ENCODE measurements around the gene FLNC. TPM values are rescaled to one million over a fixed set of nuclear protein-coding genes. Genes with fewer than 3 reads are reported as not detected.

FLNC gene
- total and polyA plus RNA-seq, 2 of the 4 experiments (the other 2 are of a cell fraction), result 116 to 154 TPM

DNA sequence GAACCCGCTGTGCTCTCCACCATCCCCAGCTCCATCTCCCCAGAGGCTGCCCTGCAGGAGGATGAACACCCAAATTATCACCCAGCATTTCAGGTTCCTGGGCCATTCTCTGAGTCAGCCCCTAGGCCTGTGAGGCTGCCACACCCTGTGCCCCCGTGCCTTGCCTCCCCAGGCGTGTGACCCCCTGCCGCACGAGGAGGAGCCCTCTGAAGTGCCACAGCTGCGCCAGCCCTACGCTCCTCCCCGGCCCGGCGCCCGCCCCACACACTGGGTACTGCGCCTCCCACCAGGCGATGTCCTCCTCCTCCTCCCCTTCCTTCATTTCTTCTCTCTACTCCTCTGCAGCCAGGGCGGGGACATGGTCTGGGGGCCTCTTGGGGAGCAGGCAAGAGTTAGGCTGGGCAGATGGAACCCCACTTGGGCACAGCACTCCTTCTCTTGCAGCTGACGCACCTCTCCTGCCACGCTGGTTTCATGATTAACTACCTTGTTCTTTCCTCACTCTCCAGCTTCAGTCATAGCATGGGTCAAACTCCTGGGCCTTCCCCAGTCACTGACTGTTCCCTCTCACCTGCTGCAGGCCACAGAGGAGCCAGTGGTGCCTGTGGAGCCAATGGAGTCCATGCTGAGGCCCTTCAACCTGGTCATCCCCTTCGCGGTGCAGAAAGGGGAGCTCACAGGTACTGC lies 19.7 kb downstream of the FLNC start:
- peaks cover 56% of the 10 kb centered on the region for H4K20me1 ChIP-seq (ENCODE audit: insufficient read depth, low read length)
- H2AK5ac ChIP-seq (ENCODE audit: low read depth, low read length), result no peak overlapping the region
- H3K23ac ChIP-seq (ENCODE audit: low read depth, low read length), result no peak overlapping the region
- H3K56ac ChIP-seq (ENCODE audit: extremely low read depth, insufficient read depth, low read length), result no peak overlapping the region
- no peak overlapping the region for H3K14ac ChIP-seq (replicated peaks; ENCODE audit: low read depth, low read length)
- CTCF ChIA-PET, result no interaction called here
- H2AK9ac ChIP-seq (replicated peaks; ENCODE audit: low read depth, low read length, poor library complexity), result peak overlapping the region; percentile 55
- no peak overlapping the region for H3K27ac ChIP-seq (ENCODE audit: insufficient read depth, low read length)
- no peak overlapping the region for H2BK5ac ChIP-seq (ENCODE audit: low read depth, low read length, poor library complexity, severe bottlenecking)
- H3K27me3 ChIP-seq (ENCODE audit: control insufficient read depth, insufficient read depth, low read length), result no peaks in the 10 kb centered on the region
- no peaks in the 10 kb centered on the region for H3K9me1 ChIP-seq (ENCODE audit: insufficient read depth, low read length)
- no peak overlapping the region for H4K91ac ChIP-seq (ENCODE audit: insufficient read depth, low read depth, low read length)
- dilution Hi-C loops (cut with HindIII; ENCODE audit: low sequenced_read_pairs, unreplicated experiment), result no loop called here
- no peak overlapping the region for H3K18ac ChIP-seq (ENCODE audit: low read depth, low read length)
- no peak overlapping the region for H4K8ac ChIP-seq (ENCODE audit: low read depth in 2 of 2, low read length in 2 of 2)
- DNase-seq, result no peak
- intact Hi-C loops (cut with micrococcal nuclease), result no loop called here
- no peaks in the 10 kb centered on the region for H3K4me1 ChIP-seq (ENCODE audit: control insufficient read depth, insufficient read depth, low read length)
- BruUV-seq (replicated peaks), result no TSS peak
- WGBS, 2 experiments (ENCODE audit: extremely low coverage in 2 of 2, insufficient read length in 1 of 2), result 96% methylated on average over 14 of the region's 18 CpGs; no CpG with 5 or more reads in 1 of the 2 experiments
- ATAC-seq (ENCODE audit: low read depth), result no peak
- H4K5ac ChIP-seq (ENCODE audit: low read depth, low read length), result no peak overlapping the region
- H3K4me3 ChIP-seq (ENCODE audit: insufficient read depth, low read depth, low read length), result no peak overlapping the region
- TF ChIP-seq SMC3 (IDR thresholded peaks at IDR 0.05; ENCODE audit: low read depth, low read length) (no peak), BHLHE40 (IDR thresholded peaks at IDR 0.05; ENCODE audit: low read depth, low read length) (no peak), RCOR1 (IDR thresholded peaks at IDR 0.05; ENCODE audit: insufficient replicate concordance, low read length) (no peak), RFX5 (IDR thresholded peaks at IDR 0.05; ENCODE audit: low read depth, low read length) (no peak), FOS (IDR thresholded peaks at IDR 0.05; ENCODE audit: low read depth, low read length) (no peak), MAZ (IDR thresholded peaks at IDR 0.05; ENCODE audit: borderline replicate concordance, low read depth, low read length) (no peak), CHD1 (IDR thresholded peaks at IDR 0.05; ENCODE audit: low read depth, low read length) (no peak), MXI1 (IDR thresholded peaks at IDR 0.05; ENCODE audit: borderline replicate concordance, low read depth, low read length) (no peak), RAD21 (IDR thresholded peaks at IDR 0.05; ENCODE audit: low read length) (no peak), MAFK (IDR thresholded peaks at IDR 0.05; ENCODE audit: low read depth, low read length) (no peak), ELK1 (IDR thresholded peaks at IDR 0.05; ENCODE audit: borderline replicate concordance, low read depth, low read length) (no peak), CTCF (conservative IDR thresholded peaks at IDR 0.05; ENCODE audit: low read depth, low read length) (no peak), NFE2L2 (IDR thresholded peaks at IDR 0.05; ENCODE audit: low read depth, low read length) (no peak), POLR2A (IDR thresholded peaks at IDR 0.05; ENCODE audit: low read depth, low read length) (no peak), CEBPB (IDR thresholded peaks at IDR 0.05; ENCODE audit: low read depth, low read length) (no peak)
- H3K4ac ChIP-seq (ENCODE audit: low read depth, low read length), result no peak overlapping the region
- H3K36me3 ChIP-seq (ENCODE audit: control insufficient read depth, insufficient read depth, low read length), result peaks cover 96% of the 10 kb centered on the region
- no peaks in the 10 kb centered on the region for H3K9me3 ChIP-seq (ENCODE audit: control insufficient read depth, insufficient read depth, low read length)
- in situ Hi-C loops (cut with MboI; ENCODE audit: low sequenced_read_pairs), result no loop called here
- POLR2A ChIA-PET (ENCODE audit: unreplicated experiment), result no interaction called here
- no peak overlapping the region for H2BK15ac ChIP-seq (ENCODE audit: low read depth, low read length)
- no peak overlapping the region for H3K4me2 ChIP-seq (ENCODE audit: low read depth, low read length)
- H3K9ac ChIP-seq (ENCODE audit: low read depth, low read length), result no peak overlapping the region
- peaks cover 34 to 62% of the 10 kb centered on the region in 2 experiments for H3K79me1 ChIP-seq (ENCODE audit: low read depth in 1 of 2, low read length in 2 of 2)
- H2AFZ ChIP-seq (replicated peaks; ENCODE audit: low read length, poor library complexity), result no peak overlapping the region
- no peak overlapping the region for H2BK20ac ChIP-seq (ENCODE audit: low read depth, low read length)
- no peak overlapping the region for H2BK120ac ChIP-seq (ENCODE audit: low read depth, low read length)

Data from IMR-90 (cell line).